Measurements from ENCODE around the gene ABHD14A. TPM values are rescaled to one million over a fixed set of nuclear protein-coding genes. Genes with fewer than 3 reads are reported as not detected.

Gene ABHD14A
- total RNA-seq, 1 donor from 2014 or later = 11.8 TPM

- Mint-ChIP-seq H3K27ac (ENCODE audit: unreplicated experiment) (no peak overlapping the region), H3K9me3 (ENCODE audit: unreplicated experiment) (peaks cover 3% of the 10 kb centered on the region), H3K27me3 (ENCODE audit: low read depth, unreplicated experiment) (peaks cover 38% of the 10 kb centered on the region), H3K4me1 (ENCODE audit: low read depth, unreplicated experiment) (peaks cover 6% of the 10 kb centered on the region), H3K36me3 (ENCODE audit: low read depth, unreplicated experiment) (peaks cover 10% of the 10 kb centered on the region), H3K4me3 (ENCODE audit: unreplicated experiment) (no peak overlapping the region)
- no peak for DNase-seq (ENCODE audit: low read depth)
- Histone ChIP-seq H3K27ac (ENCODE audit: low read depth, low read length) (no peak overlapping the region), H3K27me3 (ENCODE audit: insufficient read depth, low read length) (no peaks in the 10 kb centered on the region), H4K20me1 (ENCODE audit: insufficient read depth, low read length) (peaks cover 15% of the 10 kb centered on the region), H3K9me3 (ENCODE audit: insufficient read depth, low read depth, low read length) (no peaks in the 10 kb centered on the region), H3K9ac (ENCODE audit: low read length) (no peak overlapping the region), H3K36me3 (ENCODE audit: insufficient read depth, low read length) (no peaks in the 10 kb centered on the region), H3K4me3 (ENCODE audit: insufficient read depth, low read depth, low read length) (no peak overlapping the region), H3K79me2 (ENCODE audit: insufficient read depth, low read length) (peaks cover 21% of the 10 kb centered on the region), H2AFZ (ENCODE audit: low read depth, low read length) (no peak overlapping the region), H3K4me1 (ENCODE audit: insufficient read depth, low read length) (peaks cover 21% of the 10 kb centered on the region), H3K4me2 (ENCODE audit: low read length) (no peak overlapping the region)
- TF ChIP-seq EZH2 (IDR thresholded peaks at IDR 0.05; ENCODE audit: insufficient read depth, low read length) (no peak), CTCF (IDR thresholded peaks at IDR 0.05; ENCODE audit: insufficient read depth, low read depth, low read length) (no peak)
- FAIRE-seq = no peak
Measured at GRCh38 chr3:51944451-51945021, 30.3 kb upstream of the ABHD14A start.

GRCh38 chr3:51945031-51945840 lies 29.6 kb upstream of the ABHD14A start:
- TF ChIP-seq EZH2 (IDR thresholded peaks at IDR 0.05; ENCODE audit: insufficient read depth, low read length) = no peak
- no peak for TF ChIP-seq CTCF (IDR thresholded peaks at IDR 0.05; ENCODE audit: insufficient read depth, low read depth, low read length)
- peaks cover 38% of the 10 kb centered on the region for H3K27me3 Mint-ChIP-seq (ENCODE audit: low read depth, unreplicated experiment)
- Histone ChIP-seq H3K4me2 (ENCODE audit: low read length) (no peak overlapping the region), H3K36me3 (ENCODE audit: insufficient read depth, low read length) (no peaks in the 10 kb centered on the region), H3K4me1 (ENCODE audit: insufficient read depth, low read length) (peaks cover 20% of the 10 kb centered on the region), H3K79me2 (ENCODE audit: insufficient read depth, low read length) (peaks cover 14% of the 10 kb centered on the region), H4K20me1 (ENCODE audit: insufficient read depth, low read length) (peaks cover 9% of the 10 kb centered on the region), H3K27me3 (ENCODE audit: insufficient read depth, low read length) (peaks cover under 1% of the 10 kb centered on the region), H3K4me3 (ENCODE audit: insufficient read depth, low read depth, low read length) (no peak overlapping the region), H2AFZ (ENCODE audit: low read depth, low read length) (no peak overlapping the region), H3K9ac (ENCODE audit: low read length) (no peak overlapping the region), H3K9me3 (ENCODE audit: insufficient read depth, low read depth, low read length) (no peaks in the 10 kb centered on the region), H3K27ac (ENCODE audit: low read depth, low read length) (no peak overlapping the region)
- H3K9me3 Mint-ChIP-seq (ENCODE audit: unreplicated experiment) = peaks cover 3% of the 10 kb centered on the region
- H3K4me3 Mint-ChIP-seq (ENCODE audit: unreplicated experiment) = no peak overlapping the region
- DNase-seq (ENCODE audit: low read depth) (no peak), FAIRE-seq (no peak)
- H3K4me1 Mint-ChIP-seq (ENCODE audit: low read depth, unreplicated experiment) = peaks cover 6% of the 10 kb centered on the region
- H3K27ac Mint-ChIP-seq (ENCODE audit: unreplicated experiment) = no peak overlapping the region
- H3K36me3 Mint-ChIP-seq (ENCODE audit: low read depth, unreplicated experiment) = peaks cover 10% of the 10 kb centered on the region

Data from astrocyte (in vitro differentiated cells and primary cell).